Measurements from ENCODE around the gene SCARB1. TPM values are rescaled to one million over a fixed set of nuclear protein-coding genes. Genes with fewer than 3 reads are reported as not detected.

SCARB1 gene
- total and polyA plus RNA-seq, 2 of the 13 experiments (the other 11 are each of a cell fraction or from before 2014, with no cell fraction given), result 63.4 to 160 TPM

DNA sequence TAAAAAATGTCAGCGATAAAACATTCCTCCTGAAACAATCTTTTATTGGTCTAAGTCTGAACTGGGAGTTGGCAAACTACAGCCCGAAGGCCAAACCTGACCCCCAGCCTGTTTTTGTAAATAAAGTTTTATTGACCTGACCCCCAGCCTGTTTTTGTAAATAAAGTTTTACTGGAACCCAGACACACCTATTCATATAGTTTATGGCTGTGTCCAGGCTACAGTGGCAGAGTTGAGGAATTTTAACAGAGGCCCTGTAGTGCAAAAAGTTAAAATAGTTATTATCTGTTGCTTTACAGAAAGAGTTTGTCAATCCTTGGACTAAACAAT lies 12.1 kb upstream of the SCARB1 start (continued):
- TF ChIP-seq, protein P1, sequence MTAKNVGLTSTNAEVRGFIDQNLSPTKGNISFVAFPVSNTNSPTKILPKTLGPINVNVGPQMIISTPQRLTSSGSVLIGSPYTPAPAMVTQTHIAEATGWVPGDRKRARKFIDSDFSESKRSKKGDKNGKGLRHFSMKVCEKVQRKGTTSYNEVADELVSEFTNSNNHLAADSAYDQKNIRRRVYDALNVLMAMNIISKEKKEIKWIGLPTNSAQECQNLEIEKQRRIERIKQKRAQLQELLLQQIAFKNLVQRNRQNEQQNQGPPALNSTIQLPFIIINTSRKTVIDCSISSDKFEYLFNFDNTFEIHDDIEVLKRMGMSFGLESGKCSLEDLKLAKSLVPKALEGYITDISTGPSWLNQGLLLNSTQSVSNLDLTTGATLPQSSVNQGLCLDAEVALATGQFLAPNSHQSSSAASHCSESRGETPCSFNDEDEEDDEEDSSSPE (CRISPR knock-in tag; IDR thresholded peaks at IDR 0.05), result no peak
- TF ChIP-seq, protein P2, sequence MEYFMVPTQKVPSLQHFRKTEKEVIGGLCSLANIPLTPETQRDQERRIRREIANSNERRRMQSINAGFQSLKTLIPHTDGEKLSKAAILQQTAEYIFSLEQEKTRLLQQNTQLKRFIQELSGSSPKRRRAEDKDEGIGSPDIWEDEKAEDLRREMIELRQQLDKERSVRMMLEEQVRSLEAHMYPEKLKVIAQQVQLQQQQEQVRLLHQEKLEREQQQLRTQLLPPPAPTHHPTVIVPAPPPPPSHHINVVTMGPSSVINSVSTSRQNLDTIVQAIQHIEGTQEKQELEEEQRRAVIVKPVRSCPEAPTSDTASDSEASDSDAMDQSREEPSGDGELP (IDR thresholded peaks at IDR 0.05; ENCODE audit: borderline replicate concordance, low read depth), result no peak
- no peak for TF ChIP-seq ZNF235 (CRISPR knock-in tag; IDR thresholded peaks at IDR 0.05; ENCODE audit: borderline replicate concordance)
- TF ChIP-seq, protein P3, sequence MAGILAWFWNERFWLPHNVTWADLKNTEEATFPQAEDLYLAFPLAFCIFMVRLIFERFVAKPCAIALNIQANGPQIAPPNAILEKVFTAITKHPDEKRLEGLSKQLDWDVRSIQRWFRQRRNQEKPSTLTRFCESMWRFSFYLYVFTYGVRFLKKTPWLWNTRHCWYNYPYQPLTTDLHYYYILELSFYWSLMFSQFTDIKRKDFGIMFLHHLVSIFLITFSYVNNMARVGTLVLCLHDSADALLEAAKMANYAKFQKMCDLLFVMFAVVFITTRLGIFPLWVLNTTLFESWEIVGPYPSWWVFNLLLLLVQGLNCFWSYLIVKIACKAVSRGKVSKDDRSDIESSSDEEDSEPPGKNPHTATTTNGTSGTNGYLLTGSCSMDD (CRISPR knock-in tag; IDR thresholded peaks at IDR 0.05), result no peak
- no peak for TF ChIP-seq CBX1 (IDR thresholded peaks at IDR 0.05; ENCODE audit: low read depth)
- 0 out of 2 replicates have a peak, but pooled peaks have one; percentile 32 for TF ChIP-seq MED1 (CRISPR knock-in tag; IDR thresholded peaks at IDR 0.05)
- TF ChIP-seq ZNF263 (CRISPR knock-in tag; IDR thresholded peaks at IDR 0.05), result no peak
- no peak for TF ChIP-seq FLYWCH1 (CRISPR knock-in tag; IDR thresholded peaks at IDR 0.05)
- no peak for TF ChIP-seq GTF3A (CRISPR knock-in tag; conservative IDR thresholded peaks at IDR 0.05)
- TF ChIP-seq ZNF260 (CRISPR knock-in tag; IDR thresholded peaks at IDR 0.05; ENCODE audit: borderline replicate concordance, low read depth), result no peak
- TF ChIP-seq RBFOX2 (IDR thresholded peaks at IDR 0.05; ENCODE audit: low read depth, low read length), result no peak
- TF ChIP-seq KAT7 (CRISPR knock-in tag; IDR thresholded peaks at IDR 0.05; ENCODE audit: borderline replicate concordance), result no peak
- TF ChIP-seq SOX5 (CRISPR knock-in tag; IDR thresholded peaks at IDR 0.05; ENCODE audit: borderline replicate concordance), result 0 out of 2 replicates have a peak, but pooled peaks have one; percentile 23
- TF ChIP-seq ZNF124 (CRISPR knock-in tag; IDR thresholded peaks at IDR 0.05), result no peak
- TF ChIP-seq, protein P4, sequence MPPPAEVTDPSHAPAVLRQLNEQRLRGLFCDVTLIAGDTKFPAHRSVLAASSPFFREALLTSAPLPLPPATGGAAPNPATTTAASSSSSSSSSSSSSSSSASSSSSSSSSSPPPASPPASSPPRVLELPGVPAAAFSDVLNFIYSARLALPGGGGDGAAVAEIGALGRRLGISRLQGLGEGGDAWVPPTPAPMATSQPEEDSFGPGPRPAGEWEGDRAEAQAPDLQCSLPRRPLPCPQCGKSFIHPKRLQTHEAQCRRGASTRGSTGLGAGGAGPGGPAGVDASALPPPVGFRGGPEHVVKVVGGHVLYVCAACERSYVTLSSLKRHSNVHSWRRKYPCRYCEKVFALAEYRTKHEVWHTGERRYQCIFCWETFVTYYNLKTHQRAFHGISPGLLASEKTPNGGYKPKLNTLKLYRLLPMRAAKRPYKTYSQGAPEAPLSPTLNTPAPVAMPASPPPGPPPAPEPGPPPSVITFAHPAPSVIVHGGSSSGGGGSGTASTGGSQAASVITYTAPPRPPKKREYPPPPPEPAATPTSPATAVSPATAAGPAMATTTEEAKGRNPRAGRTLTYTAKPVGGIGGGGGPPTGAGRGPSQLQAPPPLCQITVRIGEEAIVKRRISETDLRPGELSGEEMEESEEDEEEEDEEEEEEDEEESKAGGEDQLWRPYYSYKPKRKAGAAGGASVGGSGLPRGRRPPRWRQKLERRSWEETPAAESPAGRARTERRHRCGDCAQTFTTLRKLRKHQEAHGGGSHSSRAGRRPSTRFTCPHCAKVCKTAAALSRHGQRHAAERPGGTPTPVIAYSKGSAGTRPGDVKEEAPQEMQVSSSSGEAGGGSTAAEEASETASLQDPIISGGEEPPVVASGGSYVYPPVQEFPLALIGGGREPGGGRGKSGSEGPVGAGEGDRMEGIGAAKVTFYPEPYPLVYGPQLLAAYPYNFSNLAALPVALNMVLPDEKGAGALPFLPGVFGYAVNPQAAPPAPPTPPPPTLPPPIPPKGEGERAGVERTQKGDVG (CRISPR knock-in tag; IDR thresholded peaks at IDR 0.05; ENCODE audit: borderline replicate concordance), result no peak
- no peak for TF ChIP-seq ZNF20 (CRISPR knock-in tag; IDR thresholded peaks at IDR 0.05)
- TF ChIP-seq ZNF274 (CRISPR knock-in tag; IDR thresholded peaks at IDR 0.05), result no peak
- TF ChIP-seq ZKSCAN5 (CRISPR knock-in tag; IDR thresholded peaks at IDR 0.05), result no peak
- no peak for TF ChIP-seq MXI1 (IDR thresholded peaks at IDR 0.05; ENCODE audit: borderline replicate concordance, low read depth, low read length)
- TF ChIP-seq SOX6 (IDR thresholded peaks at IDR 0.05), result no peak
- peak; percentile 35; the same call in 1 of the 2 replicates for TF ChIP-seq SOX6 (CRISPR knock-in tag; IDR thresholded peaks at IDR 0.05)
- no peak for TF ChIP-seq FOXA1 (IDR thresholded peaks at IDR 0.05)
- no peak for TF ChIP-seq FOXA1 (CRISPR knock-in tag; IDR thresholded peaks at IDR 0.05)
- TF ChIP-seq, protein P5, sequence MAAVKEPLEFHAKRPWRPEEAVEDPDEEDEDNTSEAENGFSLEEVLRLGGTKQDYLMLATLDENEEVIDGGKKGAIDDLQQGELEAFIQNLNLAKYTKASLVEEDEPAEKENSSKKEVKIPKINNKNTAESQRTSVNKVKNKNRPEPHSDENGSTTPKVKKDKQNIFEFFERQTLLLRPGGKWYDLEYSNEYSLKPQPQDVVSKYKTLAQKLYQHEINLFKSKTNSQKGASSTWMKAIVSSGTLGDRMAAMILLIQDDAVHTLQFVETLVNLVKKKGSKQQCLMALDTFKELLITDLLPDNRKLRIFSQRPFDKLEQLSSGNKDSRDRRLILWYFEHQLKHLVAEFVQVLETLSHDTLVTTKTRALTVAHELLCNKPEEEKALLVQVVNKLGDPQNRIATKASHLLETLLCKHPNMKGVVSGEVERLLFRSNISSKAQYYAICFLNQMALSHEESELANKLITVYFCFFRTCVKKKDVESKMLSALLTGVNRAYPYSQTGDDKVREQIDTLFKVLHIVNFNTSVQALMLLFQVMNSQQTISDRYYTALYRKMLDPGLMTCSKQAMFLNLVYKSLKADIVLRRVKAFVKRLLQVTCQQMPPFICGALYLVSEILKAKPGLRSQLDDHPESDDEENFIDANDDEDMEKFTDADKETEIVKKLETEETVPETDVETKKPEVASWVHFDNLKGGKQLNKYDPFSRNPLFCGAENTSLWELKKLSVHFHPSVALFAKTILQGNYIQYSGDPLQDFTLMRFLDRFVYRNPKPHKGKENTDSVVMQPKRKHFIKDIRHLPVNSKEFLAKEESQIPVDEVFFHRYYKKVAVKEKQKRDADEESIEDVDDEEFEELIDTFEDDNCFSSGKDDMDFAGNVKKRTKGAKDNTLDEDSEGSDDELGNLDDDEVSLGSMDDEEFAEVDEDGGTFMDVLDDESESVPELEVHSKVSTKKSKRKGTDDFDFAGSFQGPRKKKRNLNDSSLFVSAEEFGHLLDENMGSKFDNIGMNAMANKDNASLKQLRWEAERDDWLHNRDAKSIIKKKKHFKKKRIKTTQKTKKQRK (IDR thresholded peaks at IDR 0.05; ENCODE audit: low read length), result no peak
